Measurements from ENCODE around the gene MANSC4. TPM values are rescaled to one million over a fixed set of nuclear protein-coding genes. Genes with fewer than 3 reads are reported as not detected.

MANSC4 gene
- not detected in 2 replicates for total RNA-seq

DNA sequence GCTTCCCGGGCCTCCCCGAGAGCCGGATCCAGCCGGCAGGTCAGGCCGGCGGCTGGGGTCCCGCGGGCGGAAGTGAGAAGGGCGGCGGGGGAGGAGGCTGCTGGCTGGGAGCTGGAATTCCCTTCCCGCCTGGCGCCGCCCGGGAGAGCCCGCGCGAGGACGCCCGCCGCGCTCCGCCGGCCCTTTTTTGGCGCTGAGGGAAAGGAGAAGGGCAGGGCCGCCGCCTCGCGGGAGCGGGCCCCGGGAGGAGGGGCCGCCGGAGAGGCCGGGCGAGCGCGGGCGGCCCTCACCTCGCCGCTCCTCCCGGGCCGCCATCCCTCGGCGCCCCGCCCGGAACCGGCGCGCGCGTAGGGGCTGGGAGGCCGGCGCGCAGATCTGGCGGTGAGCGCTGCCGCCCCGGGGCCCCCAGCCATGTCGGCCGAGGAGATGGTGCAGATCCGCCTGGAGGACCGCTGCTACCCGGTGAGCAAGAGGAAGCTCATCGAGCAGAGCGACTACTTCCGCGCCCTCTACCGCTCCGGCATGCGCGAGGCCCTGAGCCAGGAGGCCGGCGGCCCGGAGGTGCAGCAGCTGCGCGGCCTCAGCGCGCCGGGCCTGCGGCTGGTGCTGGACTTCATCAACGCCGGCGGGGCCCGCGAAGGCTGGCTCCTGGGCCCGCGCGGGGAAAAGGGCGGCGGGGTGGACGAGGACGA is at the start of gene MANSC4, which contains the start of gene KLHL42:
TSS of gene MANSC4 (minus strand) at position 317 of the 692 bp plus-strand sequence. CDS start 8,960 bp downstream, outside the sequence.
TSS of gene KLHL42 (plus strand) at position 314 of the 692 bp plus-strand sequence. CDS start at position 412, 98 bp downstream.

Other genes with a start within 250 kb of the MANSC4 start
- gene REP15, start 83.8 kb downstream of the MANSC4 start, total RNA-seq = 0.54 and 0.65 TPM in 2 replicates
- gene MRPS35, start 69.4 kb downstream of the MANSC4 start, total RNA-seq = 46.4 and 55.7 TPM in 2 replicates
- 10.7 and 12.5 TPM in 2 replicates for gene KLHL42, start within 50 bp of the MANSC4 start, total RNA-seq
- gene PTHLH, start 192.5 kb upstream of the MANSC4 start, total RNA-seq = not detected in 2 replicates